Epithelial cell of proximal tubule (primary cell): ENCODE measurements around the gene MYBPC3. TPM values are rescaled to one million over a fixed set of nuclear protein-coding genes. Genes with fewer than 3 reads are reported as not detected.

ENCODE experiments used
- DNase-seq: peaks from one replicate; pipeline ENCODE4 v3.0.0-alpha.2; 2011; ENCODE audit warnings: low read depth
- H3K4me3 ChIP-seq: 2 replicates; pipeline ENCODE4 v1.5.1; 2011; ENCODE audit warnings: low read depth, mild to moderate bottlenecking, low read length
- total RNA-seq: library from RNA; depleted of rRNA; stranded (reverse); fragments of >200 nt; gene quantifications from 2 replicates; pipeline ENCODE4 v1.2.3, GENCODE V29; 2015
- TF ChIP-seq, protein P1 (sequence below): conservative IDR thresholded peaks from 2 replicates; pipeline ENCODE4 v1.5.1; 2012; ENCODE audit warnings: low read depth, mild to moderate bottlenecking, low read length

Gene MYBPC3
- total RNA-seq, 1 donor from 2014 or later = not detected

DNA sequence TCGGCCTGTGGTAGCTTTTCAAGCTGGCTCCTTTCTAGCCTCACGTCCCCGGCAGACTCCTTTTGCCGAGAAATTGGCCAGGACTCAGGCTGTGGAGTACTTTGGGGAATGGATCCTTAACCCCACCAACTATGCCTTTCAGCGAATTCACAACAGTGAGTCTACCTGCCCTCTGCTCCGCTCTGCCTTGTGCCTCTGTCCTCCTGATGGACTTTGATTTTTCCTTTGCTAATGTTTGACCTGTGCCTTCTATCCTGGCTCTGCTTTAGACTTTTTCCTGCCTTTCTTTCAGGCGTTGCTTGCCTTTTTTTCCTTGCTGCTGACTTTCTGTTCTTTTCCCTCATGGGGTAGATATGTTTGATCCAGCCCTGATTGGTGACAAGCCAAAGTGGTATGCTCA, 70.0 kb downstream of the MYBPC3 start:
- no peak for DNase-seq
- no peak overlapping the region for H3K4me3 ChIP-seq
- TF ChIP-seq, protein P1, sequence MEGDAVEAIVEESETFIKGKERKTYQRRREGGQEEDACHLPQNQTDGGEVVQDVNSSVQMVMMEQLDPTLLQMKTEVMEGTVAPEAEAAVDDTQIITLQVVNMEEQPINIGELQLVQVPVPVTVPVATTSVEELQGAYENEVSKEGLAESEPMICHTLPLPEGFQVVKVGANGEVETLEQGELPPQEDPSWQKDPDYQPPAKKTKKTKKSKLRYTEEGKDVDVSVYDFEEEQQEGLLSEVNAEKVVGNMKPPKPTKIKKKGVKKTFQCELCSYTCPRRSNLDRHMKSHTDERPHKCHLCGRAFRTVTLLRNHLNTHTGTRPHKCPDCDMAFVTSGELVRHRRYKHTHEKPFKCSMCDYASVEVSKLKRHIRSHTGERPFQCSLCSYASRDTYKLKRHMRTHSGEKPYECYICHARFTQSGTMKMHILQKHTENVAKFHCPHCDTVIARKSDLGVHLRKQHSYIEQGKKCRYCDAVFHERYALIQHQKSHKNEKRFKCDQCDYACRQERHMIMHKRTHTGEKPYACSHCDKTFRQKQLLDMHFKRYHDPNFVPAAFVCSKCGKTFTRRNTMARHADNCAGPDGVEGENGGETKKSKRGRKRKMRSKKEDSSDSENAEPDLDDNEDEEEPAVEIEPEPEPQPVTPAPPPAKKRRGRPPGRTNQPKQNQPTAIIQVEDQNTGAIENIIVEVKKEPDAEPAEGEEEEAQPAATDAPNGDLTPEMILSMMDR = no peak

Other genes starting within 250 kb of the MYBPC3 start
- 94.0 and 97.3 TPM in 2 replicates for gene ARFGAP2, start 175.8 kb downstream of the MYBPC3 start, total RNA-seq
- gene PACSIN3, start 166.3 kb downstream of the MYBPC3 start, total RNA-seq = 66.7 and 74.4 TPM in 2 replicates
- gene DDB2, start 137.7 kb downstream of the MYBPC3 start, total RNA-seq = 30.0 and 50.2 TPM in 2 replicates
- gene ACP2, start 103.9 kb downstream of the MYBPC3 start, total RNA-seq = 28.2 and 32.3 TPM in 2 replicates
- gene NR1H3, start 94.7 kb downstream of the MYBPC3 start, total RNA-seq = 8.5 and 9.6 TPM in 2 replicates
- 14.0 and 24.7 TPM in 2 replicates for gene MADD, start 82.6 kb downstream of the MYBPC3 start, total RNA-seq
- not detected in 2 replicates for gene SPI1, start 25.8 kb upstream of the MYBPC3 start, total RNA-seq
- 64.5 and 73.5 TPM in 2 replicates for gene SLC39A13, start 55.9 kb upstream of the MYBPC3 start, total RNA-seq
- gene PSMC3, start 73.7 kb upstream of the MYBPC3 start, total RNA-seq = 169 and 319 TPM in 2 replicates
- not detected in 2 replicates for gene RAPSN, start 96.4 kb upstream of the MYBPC3 start, total RNA-seq
- gene CELF1, start 200.4 kb upstream of the MYBPC3 start, total RNA-seq = 64.8 and 71.8 TPM in 2 replicates
- 124 and 170 TPM in 2 replicates for gene PTPMT1, start 212.9 kb upstream of the MYBPC3 start, total RNA-seq
- 12.3 and 27.2 TPM in 2 replicates for gene KBTBD4, start 226.3 kb upstream of the MYBPC3 start, total RNA-seq
- gene NDUFS3, start 226.4 kb upstream of the MYBPC3 start, total RNA-seq = 85.6 and 89.3 TPM in 2 replicates
- not detected in 2 replicates for gene FAM180B, start 234.0 kb upstream of the MYBPC3 start, total RNA-seq
- 2.9 and 3.1 TPM in 2 replicates for gene C1QTNF4, start 241.7 kb upstream of the MYBPC3 start, total RNA-seq